H9 (cell line): ENCODE data around the gene TTC33. TPM values are rescaled to one million over a fixed set of nuclear protein-coding genes. Genes with fewer than 3 reads are reported as not detected.
A peak's percentile ranks its signal among the peaks of the same experiment; 100 is the strongest.

Source experiments
- DNase-seq: peaks from one replicate; pipeline ENCODE4 v3.0.0-alpha.2; 2017
- H2AFZ ChIP-seq: one replicate; pipeline ENCODE4 v1.6.1; 2013; ENCODE audit warnings: mild to moderate bottlenecking, low read length, control low read depth, moderate library complexity
- H2AK5ac ChIP-seq: 2 replicates; pipeline ENCODE4 v1.6.1; 2013; ENCODE audit warnings: low read length, control low read depth, mixed read lengths; ENCODE audit not compliant: insufficient read length
- H2BK120ac ChIP-seq: one replicate; pipeline ENCODE4 v1.6.1; 2013; ENCODE audit warnings: low read depth, mild to moderate bottlenecking, low read length, control low read depth, inconsistent platforms; ENCODE audit not compliant: poor library complexity, severe bottlenecking
- H2BK12ac ChIP-seq: 2 replicates; pipeline ENCODE4 v1.6.1; 2013; ENCODE audit warnings: low read length, control low read depth, mixed read lengths, low read depth; ENCODE audit not compliant: insufficient read length
- H2BK15ac ChIP-seq: 2 replicates; pipeline ENCODE4 v1.6.1; 2013; ENCODE audit warnings: low read depth, low read length, control low read depth
- H2BK20ac ChIP-seq: one replicate; pipeline ENCODE4 v1.6.1; 2013; ENCODE audit warnings: low read depth, mild to moderate bottlenecking, low read length, control low read depth, inconsistent platforms; ENCODE audit not compliant: poor library complexity, severe bottlenecking
- H2BK5ac ChIP-seq: 2 replicates; pipeline ENCODE4 v1.6.1; 2013; ENCODE audit warnings: low read length, control low read depth, mixed read lengths; ENCODE audit not compliant: insufficient read length
- H3K14ac ChIP-seq: 2 replicates; pipeline ENCODE4 v1.6.1; 2013; ENCODE audit warnings: low read length, control low read depth; ENCODE audit not compliant: insufficient read depth
- H3K18ac ChIP-seq: 2 replicates; pipeline ENCODE4 v1.6.1; 2013; ENCODE audit warnings: low read depth, mild to moderate bottlenecking, mixed read lengths, low read length, control low read depth; ENCODE audit not compliant: insufficient read length
- H3K23ac ChIP-seq: 2 replicates; pipeline ENCODE4 v1.6.1; 2013; ENCODE audit warnings: low read length, control low read depth, mixed read lengths, low read depth; ENCODE audit not compliant: insufficient read length
- H3K23me2 ChIP-seq: 2 replicates; pipeline ENCODE4 v1.6.1; 2013; ENCODE audit warnings: low read depth, mild to moderate bottlenecking, mixed read lengths, low read length, control low read depth; ENCODE audit not compliant: insufficient read length, poor library complexity, severe bottlenecking
- H3K27ac ChIP-seq: 2 replicates; pipeline ENCODE4 v1.5.1; 2013; ENCODE audit warnings: low read length, control low read depth, mixed read lengths, low read depth; ENCODE audit not compliant: insufficient read length
- H3K27me3 ChIP-seq: 2 replicates; pipeline ENCODE4 v1.6.1; 2013; ENCODE audit warnings: low read length, control low read depth, inconsistent platforms; ENCODE audit not compliant: insufficient read depth
- H3K4ac ChIP-seq: 2 replicates; pipeline ENCODE4 v1.6.1; 2013; ENCODE audit warnings: low read depth, mild to moderate bottlenecking, control low read depth, inconsistent platforms, low read length, moderate library complexity
- H3K4me1 ChIP-seq: 2 replicates; pipeline ENCODE4 v1.6.1; 2013; ENCODE audit warnings: low read length, control low read depth, inconsistent platforms; ENCODE audit not compliant: insufficient read depth
- H3K4me2 ChIP-seq: 2 replicates; pipeline ENCODE4 v1.6.1; 2013; ENCODE audit warnings: low read length, control low read depth, mixed read lengths; ENCODE audit not compliant: insufficient read length, insufficient read depth
- H3K56ac ChIP-seq: 2 replicates; pipeline ENCODE4 v1.6.1; 2013; ENCODE audit warnings: low read depth, mild to moderate bottlenecking, mixed read lengths, low read length, control low read depth; ENCODE audit not compliant: insufficient read length
- H3K79me1 ChIP-seq: 2 replicates; pipeline ENCODE4 v1.6.1; 2013; ENCODE audit warnings: low read depth, mild to moderate bottlenecking, moderate library complexity, low read length, control low read depth, inconsistent platforms; ENCODE audit not compliant: insufficient read depth, poor library complexity, severe bottlenecking
- H3K79me2 ChIP-seq: 2 replicates; pipeline ENCODE4 v1.6.1; 2013; ENCODE audit warnings: low read length, control low read depth, inconsistent platforms; ENCODE audit not compliant: insufficient read depth
- H3K9ac ChIP-seq: 2 replicates; pipeline ENCODE4 v1.6.1; 2013; ENCODE audit warnings: low read length, control low read depth, mixed read lengths; ENCODE audit not compliant: insufficient read length; ENCODE audit errors: extremely low read depth
- H3K9me3 ChIP-seq: one replicate; pipeline ENCODE4 v1.6.1; 2013; ENCODE audit warnings: low read depth, low read length, inconsistent platforms; ENCODE audit not compliant: control insufficient read depth
- H3T11ph ChIP-seq: one replicate; pipeline ENCODE4 v1.6.1; 2013; ENCODE audit warnings: mild to moderate bottlenecking, low read length, control low read depth, inconsistent platforms
- H4K20me1 ChIP-seq: one replicate; pipeline ENCODE4 v1.6.1; 2013; ENCODE audit not compliant: control insufficient read depth, insufficient read length, insufficient read depth
- H4K5ac ChIP-seq: 2 replicates; pipeline ENCODE4 v1.6.1; 2013; ENCODE audit warnings: low read depth, mild to moderate bottlenecking, mixed read lengths, low read length, control low read depth; ENCODE audit not compliant: insufficient read length
- H4K8ac ChIP-seq: replicated peaks from 2 replicates; pipeline ENCODE4 v1.6.1; 2013; ENCODE audit warnings: low read length, control low read depth, mixed read lengths, low read depth; ENCODE audit not compliant: insufficient read length
- H4K91ac ChIP-seq: 2 replicates; pipeline ENCODE4 v1.6.1; 2013; ENCODE audit warnings: low read depth, mild to moderate bottlenecking, moderate library complexity, mixed read lengths, low read length, control low read depth; ENCODE audit not compliant: insufficient read length
- H3K27ac Mint-ChIP-seq, 3 experiments: 2 replicates in 2 of 3; 3 replicates in 1 of 3; pipeline ENCODE4 v1.8.0; 2020 to 2021; ENCODE audit warnings: mixed read lengths in 3 of 3, mild to moderate bottlenecking in 1 of 3, moderate library complexity in 1 of 3
- H3K27me3 Mint-ChIP-seq: 2 replicates; pipeline ENCODE4 v1.8.0; 2021; ENCODE audit warnings: low read depth, mild to moderate bottlenecking, moderate library complexity, mixed read lengths
- H3K36me3 Mint-ChIP-seq, 3 experiments: 2 replicates in 2 of 3; 3 replicates in 1 of 3; pipeline ENCODE4 v1.8.0; 2020 to 2021; ENCODE audit warnings: low read depth in 3 of 3, mixed read lengths in 3 of 3; ENCODE audit not compliant: insufficient read depth in 1 of 3
- H3K4me1 Mint-ChIP-seq, 2 experiments: 2 replicates each; pipeline ENCODE4 v1.8.0; 2020; ENCODE audit warnings: mixed read lengths in 2 of 2
- H3K4me3 Mint-ChIP-seq, 2 experiments: 2 replicates in 1 of 2; 3 replicates in 1 of 2; pipeline ENCODE4 v1.8.0; 2020 to 2021; ENCODE audit warnings: mild to moderate bottlenecking in 2 of 2, mixed read lengths in 2 of 2, moderate library complexity in 1 of 2
- H3K9me3 Mint-ChIP-seq, 2 experiments: 2 replicates in 1 of 2; 3 replicates in 1 of 2; pipeline ENCODE4 v1.8.0; 2020; ENCODE audit warnings: mild to moderate bottlenecking in 2 of 2, mixed read lengths in 2 of 2, moderate library complexity in 1 of 2
- WGBS: extraction: QIAGEN DNeasy Blood & Tissue Kit; methylation state at CpG from one replicate; pipeline ENCODE4 v1.1.7; 2013; ENCODE audit warnings: missing lambda C conversion rate, low lambda C conversion rate, mixed read lengths; ENCODE audit not compliant: insufficient read length; ENCODE audit errors: extremely low coverage; 5-methylcytosine and 5-hydroxymethylcytosine counted together
- long read RNA-seq: library from polyadenylated mRNA; unstranded; transcript quantifications from one replicate; pipeline ENCODE4 v2.0.0, GENCODE V29; 2020
- total RNA-seq: library from RNA; stranded (reverse); gene quantifications from 2 replicates; pipeline ENCODE4 v1.2.1, GENCODE V29; 2021
- TF ChIP-seq, protein P1 (sequence below): fragments of 200-600 bp; sonication (generic); conservative IDR thresholded peaks from 3 replicates; pipeline ENCODE4 v1.8.0; 2021; ENCODE audit warnings: antibody characterized with exemption, mild to moderate bottlenecking

The TTC33 gene
- 7.2 and 7.3 TPM in 2 replicates for total RNA-seq
- long read RNA-seq, transcript TTC33-201 (5 exons, 2,612 nt), result major isoform, 49 of 57 reads
- long read RNA-seq, partial matches to known transcripts, result 5 of 57 reads
- long read RNA-seq, other reads (novel, unspliced or antisense), result 0 of 57 reads

DNA sequence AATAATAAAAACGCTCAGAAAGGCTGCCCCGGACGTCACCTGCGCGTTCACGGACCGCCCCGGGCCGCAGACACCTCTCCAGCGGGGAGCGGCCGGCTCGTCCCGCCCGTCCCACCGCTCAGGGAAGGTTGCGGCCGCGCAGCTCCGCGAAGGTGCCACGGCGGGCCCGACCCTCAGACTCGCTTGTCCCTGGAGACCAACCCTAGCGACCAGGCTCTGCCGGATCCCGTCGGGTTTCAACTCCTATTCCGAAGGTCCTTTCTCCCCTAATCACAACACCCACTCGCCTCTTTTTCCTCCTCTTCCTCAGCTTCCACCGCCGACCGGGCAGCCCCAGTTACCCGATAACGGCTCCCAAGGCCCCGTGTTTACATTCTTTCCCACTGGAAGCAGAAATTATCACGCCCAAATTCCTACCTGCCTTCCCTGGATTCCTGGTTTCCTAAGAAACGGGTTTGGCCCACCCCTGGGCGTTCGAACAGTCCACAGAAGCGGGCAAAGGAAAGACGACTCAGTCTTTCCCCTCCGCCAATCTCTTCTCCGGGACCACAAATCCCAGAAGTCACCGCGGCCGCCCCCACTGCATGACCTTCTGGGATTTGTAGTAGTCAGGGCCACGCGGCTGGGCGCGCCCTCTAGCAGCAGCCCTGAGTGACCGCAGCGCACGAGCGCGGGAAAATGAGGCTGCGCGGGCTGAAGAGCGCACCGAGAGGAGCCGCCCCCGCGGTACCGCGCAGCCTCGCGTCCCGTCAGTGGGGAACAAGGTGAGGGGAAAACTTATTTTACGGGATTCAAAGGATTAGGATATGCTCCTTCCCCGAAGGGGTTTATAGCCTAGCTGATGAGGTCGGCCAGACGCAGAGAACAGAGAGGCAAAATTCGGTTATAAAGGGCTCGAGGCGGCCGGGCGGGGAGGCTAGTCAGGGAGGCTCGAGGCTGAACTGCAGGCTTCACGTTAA lies at the start of gene TTC33:
Gene TTC33 (minus strand): TSS at position 555 of the 959 bp plus-strand sequence. CDS start 8,943 bp downstream, outside the sequence.
- Mint-ChIP-seq H3K27ac (no peak within 1 kb of the TSS), H3K9me3 (no peaks in the 10 kb centered on the region; a peak in 1 of 5 replicates), H3K36me3 (peaks cover 0 to 8% (median 5%) of the 10 kb centered on the region in 3 experiments; a peak in 4 of 7 replicates), H3K27me3 (no peaks in the 10 kb centered on the region), H3K4me3 (no peak within 1 kb of the TSS), H3K4me1 (no peaks in the 10 kb centered on the region)
- Histone ChIP-seq H3K18ac (peak within 1 kb of the TSS; percentile 40), H3T11ph (no peak within 1 kb of the TSS), H3K79me1 (no peaks in the 10 kb centered on the region), H2BK5ac (no peak within 1 kb of the TSS), H3K9me3 (no peaks in the 10 kb centered on the region), H4K20me1 (no peaks in the 10 kb centered on the region), H4K5ac (no peak within 1 kb of the TSS), H3K4me2 (peak within 1 kb of the TSS; percentile 93), H3K56ac (no peak within 1 kb of the TSS), H2BK15ac (no peak within 1 kb of the TSS), H3K9ac (peak within 1 kb of the TSS; percentile 59), H3K27me3 (no peaks in the 10 kb centered on the region), H3K23me2 (no peaks in the 10 kb centered on the region), H3K14ac (peak within 1 kb of the TSS; percentile 58), H2BK12ac (no peak within 1 kb of the TSS), H4K91ac (no peak within 1 kb of the TSS), H2BK20ac (no peak within 1 kb of the TSS), H2AK5ac (no peak within 1 kb of the TSS), H2AFZ (no peak within 1 kb of the TSS), H3K27ac (no peak within 1 kb of the TSS), H3K79me2 (no peaks in the 10 kb centered on the region; the same call in 1 of the 2 replicates), H3K4ac (no peak within 1 kb of the TSS), H3K23ac (no peak within 1 kb of the TSS), H4K8ac (no peak within 1 kb of the TSS), H2BK120ac (no peak within 1 kb of the TSS), H3K4me1 (no peaks in the 10 kb centered on the region)
- DNase-seq, result peak; percentile 97
- WGBS, result no CpG with 5 or more reads among the region's 80 CpGs
- TF ChIP-seq, protein P1, sequence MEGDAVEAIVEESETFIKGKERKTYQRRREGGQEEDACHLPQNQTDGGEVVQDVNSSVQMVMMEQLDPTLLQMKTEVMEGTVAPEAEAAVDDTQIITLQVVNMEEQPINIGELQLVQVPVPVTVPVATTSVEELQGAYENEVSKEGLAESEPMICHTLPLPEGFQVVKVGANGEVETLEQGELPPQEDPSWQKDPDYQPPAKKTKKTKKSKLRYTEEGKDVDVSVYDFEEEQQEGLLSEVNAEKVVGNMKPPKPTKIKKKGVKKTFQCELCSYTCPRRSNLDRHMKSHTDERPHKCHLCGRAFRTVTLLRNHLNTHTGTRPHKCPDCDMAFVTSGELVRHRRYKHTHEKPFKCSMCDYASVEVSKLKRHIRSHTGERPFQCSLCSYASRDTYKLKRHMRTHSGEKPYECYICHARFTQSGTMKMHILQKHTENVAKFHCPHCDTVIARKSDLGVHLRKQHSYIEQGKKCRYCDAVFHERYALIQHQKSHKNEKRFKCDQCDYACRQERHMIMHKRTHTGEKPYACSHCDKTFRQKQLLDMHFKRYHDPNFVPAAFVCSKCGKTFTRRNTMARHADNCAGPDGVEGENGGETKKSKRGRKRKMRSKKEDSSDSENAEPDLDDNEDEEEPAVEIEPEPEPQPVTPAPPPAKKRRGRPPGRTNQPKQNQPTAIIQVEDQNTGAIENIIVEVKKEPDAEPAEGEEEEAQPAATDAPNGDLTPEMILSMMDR, result peak; percentile 74
